CD8-positive, alpha-beta memory T cell (primary cell): Measurements from ENCODE around the gene ABLIM1. TPM values are rescaled to one million over a fixed set of nuclear protein-coding genes. Genes with fewer than 3 reads are reported as not detected.

ENCODE experiments used
- CTCF ChIA-PET: fragments of 350-600 bp; sonication (Branson Sonifier 250); formaldehyde crosslinking; loops from one replicate; lab custom pipeline; 2021; ENCODE audit warnings: antibody characterized with exemption; lab: Charles Lee
- POLR2A ChIA-PET: fragments of 350-600 bp; sonication (Branson Sonifier 250); formaldehyde crosslinking; loops from one replicate; lab custom pipeline; 2021; ENCODE audit warnings: antibody characterized with exemption; lab: Charles Lee
- DNase-seq, 5 donors: peaks; one replicate each; pipeline versions ENCODE4 v3.0.0 to v3.0.0-alpha.2; 2020 to 2022; ENCODE audit warnings: mixed read lengths in 1 of 5
- H3K27ac ChIP-seq: one replicate; pipeline ENCODE4 v1.7.0; 2013; ENCODE audit warnings: low read depth, mild to moderate bottlenecking, low read length, moderate library complexity
- H3K27me3 ChIP-seq: 2 replicates; pipeline ENCODE4 v1.7.0; 2013; ENCODE audit warnings: low read length, mild to moderate bottlenecking; ENCODE audit not compliant: insufficient read depth, poor library complexity, severe bottlenecking
- H3K36me3 ChIP-seq: 2 replicates; pipeline ENCODE4 v1.7.0; 2013; ENCODE audit warnings: mild to moderate bottlenecking, low read length, moderate library complexity; ENCODE audit not compliant: insufficient read depth
- H3K4me1 ChIP-seq: 2 replicates; pipeline ENCODE4 v1.7.0; 2013; ENCODE audit warnings: mild to moderate bottlenecking, low read length, moderate library complexity; ENCODE audit not compliant: insufficient read depth
- H3K4me3 ChIP-seq: 2 replicates; pipeline ENCODE4 v1.7.0; 2013; ENCODE audit warnings: mild to moderate bottlenecking, low read length
- H3K9me3 ChIP-seq: 2 replicates; pipeline ENCODE4 v1.7.0; 2013; ENCODE audit warnings: mild to moderate bottlenecking, low read length
- H3K27ac Mint-ChIP-seq, 8 donors: one replicate each; pipeline ENCODE4 v1.8.0; 2020 to 2021; ENCODE audit warnings: mixed read lengths in 8 of 8, mild to moderate bottlenecking in 6 of 8, inconsistent platforms in 3 of 8, moderate library complexity in 3 of 8
- H3K27me3 Mint-ChIP-seq, 2 donors: one replicate each; pipeline ENCODE4 v1.8.0; 2020 to 2021; ENCODE audit warnings: mixed read lengths in 2 of 2, mild to moderate bottlenecking in 1 of 2, moderate library complexity in 1 of 2
- H3K36me3 Mint-ChIP-seq, 3 donors: one replicate each; pipeline ENCODE4 v1.8.0; 2020 to 2021; ENCODE audit warnings: mixed read lengths in 3 of 3, inconsistent platforms in 1 of 3, mild to moderate bottlenecking in 1 of 3
- H3K4me1 Mint-ChIP-seq, 3 donors: one replicate each; pipeline ENCODE4 v1.8.0; 2020 to 2021; ENCODE audit warnings: mixed read lengths in 3 of 3, inconsistent platforms in 1 of 3, mild to moderate bottlenecking in 1 of 3
- H3K4me3 Mint-ChIP-seq, 7 donors: one replicate each; pipeline ENCODE4 v1.8.0; 2020 to 2021; ENCODE audit warnings: mixed read lengths in 7 of 7, mild to moderate bottlenecking in 6 of 7, moderate library complexity in 4 of 7, inconsistent platforms in 2 of 7
- H3K9me3 Mint-ChIP-seq, 5 donors: one replicate each; pipeline ENCODE4 v1.8.0; 2020 to 2022; ENCODE audit warnings: mixed read lengths in 5 of 5, mild to moderate bottlenecking in 3 of 5, moderate library complexity in 2 of 5, inconsistent platforms in 1 of 5
- polyA plus RNA-seq: library from polyadenylated mRNA; unstranded; fragments of 300-500 nt; fragmentation: Illumina TruSeq; gene quantifications from one replicate; pipeline ENCODE4 v1.2.3, GENCODE V29; 2021
- total RNA-seq, 2 experiments: library from RNA; stranded (reverse); gene quantifications; one replicate each; pipeline ENCODE4 v1.2.3, GENCODE V29; 2021

ABLIM1 gene
- total and polyA plus RNA-seq, 3 experiments from 2014 or later = 45.8 to 123 (median 48.3) TPM

- Mint-ChIP-seq H3K9me3 (peaks cover 0 to 2% (median 0%) of the 10 kb centered on the region in 5 donors), H3K27ac (no peak overlapping the region), H3K36me3 (no peaks in the 10 kb centered on the region), H3K27me3 (peaks cover 31 to 74% of the 10 kb centered on the region in 2 donors), H3K4me1 (peaks cover 6 to 16% (median 8%) of the 10 kb centered on the region in 3 donors), H3K4me3 (peak overlapping the region in 3 of 7 donors; percentile 19 to 34 (median 23))
- DNase-seq = no peak
- POLR2A ChIA-PET = no interaction called here
- no peaks in the 10 kb centered on the region for H3K4me1 ChIP-seq
- H3K27ac ChIP-seq = no peak overlapping the region
- no peak overlapping the region for H3K4me3 ChIP-seq
- H3K36me3 ChIP-seq = no peaks in the 10 kb centered on the region
- CTCF ChIA-PET = no interaction called here
- H3K27me3 ChIP-seq = peaks cover 10% of the 10 kb centered on the region
- H3K9me3 ChIP-seq = no peaks in the 10 kb centered on the region
Measured at GRCh38 chr10:114403541-114404161, 254.4 kb downstream of the ABLIM1 start.

GRCh38 chr10:114402871-114403540 is 255.1 kb downstream of the ABLIM1 start:
- no peaks in the 10 kb centered on the region for H3K9me3 ChIP-seq
- Mint-ChIP-seq H3K27ac (no peak overlapping the region), H3K4me1 (peaks cover 6 to 16% (median 8%) of the 10 kb centered on the region in 3 donors), H3K4me3 (peak overlapping the region in 3 of 7 donors; percentile 19 to 34 (median 23)), H3K36me3 (no peaks in the 10 kb centered on the region), H3K27me3 (peaks cover 31 to 79% of the 10 kb centered on the region in 2 donors), H3K9me3 (peaks cover 0 to 2% (median 0%) of the 10 kb centered on the region in 5 donors)
- no peaks in the 10 kb centered on the region for H3K4me1 ChIP-seq
- H3K27me3 ChIP-seq = peaks cover 10% of the 10 kb centered on the region
- POLR2A ChIA-PET = no interaction called here
- no peak overlapping the region for H3K4me3 ChIP-seq
- CTCF ChIA-PET = no interaction called here
- no peak for DNase-seq
- H3K27ac ChIP-seq = no peak overlapping the region
- no peaks in the 10 kb centered on the region for H3K36me3 ChIP-seq

GRCh38 chr10:114402233-114402632 is 255.8 kb downstream of the ABLIM1 start:
- H3K9me3 ChIP-seq = no peaks in the 10 kb centered on the region
- H3K27ac Mint-ChIP-seq = no peak overlapping the region
- H3K36me3 ChIP-seq = no peaks in the 10 kb centered on the region
- H3K27ac ChIP-seq = no peak overlapping the region
- H3K27me3 ChIP-seq = peaks cover 10% of the 10 kb centered on the region
- peaks cover 0 to 2% (median 0%) of the 10 kb centered on the region in 5 donors for H3K9me3 Mint-ChIP-seq
- no peak overlapping the region for H3K4me3 Mint-ChIP-seq
- ChIA-PET CTCF (no interaction called here), POLR2A (no interaction called here)
- no peak for DNase-seq
- H3K4me1 ChIP-seq = no peaks in the 10 kb centered on the region
- peaks cover 6 to 16% (median 8%) of the 10 kb centered on the region in 3 donors for H3K4me1 Mint-ChIP-seq
- no peak overlapping the region for H3K4me3 ChIP-seq
- no peaks in the 10 kb centered on the region for H3K36me3 Mint-ChIP-seq
- peaks cover 29 to 76% of the 10 kb centered on the region in 2 donors for H3K27me3 Mint-ChIP-seq

GRCh38 chr10:114401195-114401791 is 256.8 kb downstream of the ABLIM1 start:
- Histone ChIP-seq H3K9me3 (no peaks in the 10 kb centered on the region), H3K4me1 (no peaks in the 10 kb centered on the region), H3K36me3 (no peaks in the 10 kb centered on the region), H3K27me3 (peaks cover 13% of the 10 kb centered on the region), H3K27ac (no peak overlapping the region), H3K4me3 (no peak overlapping the region)
- no peak overlapping the region for H3K4me3 Mint-ChIP-seq
- no peak overlapping the region for H3K27ac Mint-ChIP-seq
- H3K9me3 Mint-ChIP-seq = peaks cover 0 to 2% (median 0%) of the 10 kb centered on the region in 5 donors
- CTCF ChIA-PET = no interaction called here
- H3K27me3 Mint-ChIP-seq = peaks cover 30 to 79% of the 10 kb centered on the region in 2 donors
- H3K4me1 Mint-ChIP-seq = peaks cover 6 to 16% (median 8%) of the 10 kb centered on the region in 3 donors
- DNase-seq = no peak
- no peaks in the 10 kb centered on the region for H3K36me3 Mint-ChIP-seq
- POLR2A ChIA-PET = no interaction called here

- H3K27ac Mint-ChIP-seq = no peak overlapping the region
- H3K27ac ChIP-seq = no peak overlapping the region
- no peaks in the 10 kb centered on the region for H3K36me3 ChIP-seq
- no peak overlapping the region for H3K4me3 ChIP-seq
- H3K4me3 Mint-ChIP-seq = no peak overlapping the region
- DNase-seq = no peak
- peaks cover 29 to 80% of the 10 kb centered on the region in 2 donors for H3K27me3 Mint-ChIP-seq
- H3K27me3 ChIP-seq = peaks cover 16% of the 10 kb centered on the region
- POLR2A ChIA-PET = no interaction called here
- H3K9me3 ChIP-seq = no peaks in the 10 kb centered on the region
- H3K9me3 Mint-ChIP-seq = no peaks in the 10 kb centered on the region
- CTCF ChIA-PET = no interaction called here
- peaks cover 4 to 12% (median 8%) of the 10 kb centered on the region in 3 donors for H3K4me1 Mint-ChIP-seq
- no peaks in the 10 kb centered on the region for H3K36me3 Mint-ChIP-seq
- no peaks in the 10 kb centered on the region for H3K4me1 ChIP-seq
Measured at GRCh38 chr10:114400091-114400490, 258.0 kb downstream of the ABLIM1 start.

GRCh38 chr10:114399576-114399975 is 258.5 kb downstream of the ABLIM1 start:
- no peaks in the 10 kb centered on the region for H3K4me1 ChIP-seq
- DNase-seq = no peak
- H3K27ac ChIP-seq = no peak overlapping the region
- peaks cover 31 to 80% of the 10 kb centered on the region in 2 donors for H3K27me3 Mint-ChIP-seq
- no peaks in the 10 kb centered on the region for H3K9me3 ChIP-seq
- H3K9me3 Mint-ChIP-seq = no peaks in the 10 kb centered on the region
- H3K4me1 Mint-ChIP-seq = peaks cover 4 to 9% (median 8%) of the 10 kb centered on the region in 3 donors
- H3K27ac Mint-ChIP-seq = no peak overlapping the region
- ChIA-PET CTCF (no interaction called here), POLR2A (no interaction called here)
- H3K36me3 ChIP-seq = no peaks in the 10 kb centered on the region
- no peaks in the 10 kb centered on the region for H3K36me3 Mint-ChIP-seq
- peaks cover 16% of the 10 kb centered on the region for H3K27me3 ChIP-seq
- H3K4me3 Mint-ChIP-seq = no peak overlapping the region
- H3K4me3 ChIP-seq = no peak overlapping the region

GRCh38 chr10:114398587-114399331 is 259.3 kb downstream of the ABLIM1 start:
- Histone ChIP-seq H3K9me3 (no peaks in the 10 kb centered on the region), H3K27ac (no peak overlapping the region), H3K27me3 (peaks cover 16% of the 10 kb centered on the region), H3K4me1 (no peaks in the 10 kb centered on the region), H3K36me3 (no peaks in the 10 kb centered on the region), H3K4me3 (no peak overlapping the region)
- no peak for DNase-seq
- H3K4me3 Mint-ChIP-seq = no peak overlapping the region
- peaks cover 4 to 8% (median 8%) of the 10 kb centered on the region in 3 donors for H3K4me1 Mint-ChIP-seq
- H3K27me3 Mint-ChIP-seq = peaks cover 35 to 87% of the 10 kb centered on the region in 2 donors
- POLR2A ChIA-PET = no interaction called here
- H3K36me3 Mint-ChIP-seq = no peaks in the 10 kb centered on the region
- CTCF ChIA-PET = no interaction called here
- H3K9me3 Mint-ChIP-seq = no peaks in the 10 kb centered on the region
- H3K27ac Mint-ChIP-seq = no peak overlapping the region
